T47D (cell line): ENCODE data around the gene ELL.

Source experiments
- DNase-seq, 2 experiments: peaks; one replicate each; pipeline versions ENCODE4 v3.0.0 to v3.0.0-alpha.2; 2011 to 2012; ENCODE audit warnings: low read depth in 1 of 2, low spot score in 1 of 2
- JUND ChIP-seq: IDR thresholded peaks from 2 replicates; pipeline ENCODE4 v1.6.1; 2012; ENCODE audit warnings: low read depth
- in situ Hi-C: cut with HindIII; loops from 2 replicates; pipeline ENCODE4 v1.10.0; 2016; ENCODE audit warnings: low sequenced_read_pairs, low pct_unique_long_range_greater_than_20kb

The ELL gene

DNA sequence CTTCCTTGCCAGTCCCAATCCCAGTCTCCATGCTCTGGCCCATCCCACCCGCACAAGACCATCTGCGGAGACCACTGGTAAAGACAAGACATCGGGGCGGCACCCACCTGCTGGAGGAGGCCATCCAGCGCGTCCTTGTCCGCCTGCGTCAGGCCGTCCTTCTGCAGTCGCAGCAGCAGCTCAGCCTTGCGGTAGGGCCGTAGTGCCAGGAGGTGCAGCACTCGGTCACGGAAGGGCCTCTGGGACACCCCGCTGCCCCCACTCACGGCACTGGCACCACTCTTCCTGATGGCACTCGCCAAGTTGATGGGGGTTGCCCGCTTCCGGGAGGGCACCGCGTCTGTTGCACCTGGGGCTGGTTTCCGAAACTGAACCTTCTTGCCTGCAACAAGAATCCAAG is 60.4 kb downstream of the ELL start:
- in situ Hi-C loops, result no loop called here
- TF ChIP-seq JUND, result no peak
- no peak for DNase-seq

DNA sequence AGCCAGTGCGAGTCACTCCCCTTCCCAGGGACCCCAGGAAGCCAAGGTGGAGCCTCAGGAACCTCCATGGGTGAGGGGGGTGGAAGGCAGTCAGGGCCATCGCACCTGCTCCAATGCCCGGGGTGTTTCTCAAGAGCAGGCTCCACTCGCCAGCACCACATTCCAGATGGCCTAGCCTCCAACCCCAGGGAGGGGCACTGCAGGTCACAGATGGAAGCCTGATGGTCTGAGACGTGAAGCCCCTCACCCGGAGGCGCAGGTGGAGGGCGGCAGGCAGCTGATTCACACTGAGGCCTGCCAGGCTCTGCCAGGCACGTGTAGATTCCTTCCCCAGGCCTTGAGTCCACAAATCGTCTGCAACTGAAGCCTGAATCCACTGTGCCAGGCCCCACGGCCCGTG is 61.0 kb downstream of the ELL start:
- no peak for TF ChIP-seq JUND
- in situ Hi-C loops, result no loop called here

DNA sequence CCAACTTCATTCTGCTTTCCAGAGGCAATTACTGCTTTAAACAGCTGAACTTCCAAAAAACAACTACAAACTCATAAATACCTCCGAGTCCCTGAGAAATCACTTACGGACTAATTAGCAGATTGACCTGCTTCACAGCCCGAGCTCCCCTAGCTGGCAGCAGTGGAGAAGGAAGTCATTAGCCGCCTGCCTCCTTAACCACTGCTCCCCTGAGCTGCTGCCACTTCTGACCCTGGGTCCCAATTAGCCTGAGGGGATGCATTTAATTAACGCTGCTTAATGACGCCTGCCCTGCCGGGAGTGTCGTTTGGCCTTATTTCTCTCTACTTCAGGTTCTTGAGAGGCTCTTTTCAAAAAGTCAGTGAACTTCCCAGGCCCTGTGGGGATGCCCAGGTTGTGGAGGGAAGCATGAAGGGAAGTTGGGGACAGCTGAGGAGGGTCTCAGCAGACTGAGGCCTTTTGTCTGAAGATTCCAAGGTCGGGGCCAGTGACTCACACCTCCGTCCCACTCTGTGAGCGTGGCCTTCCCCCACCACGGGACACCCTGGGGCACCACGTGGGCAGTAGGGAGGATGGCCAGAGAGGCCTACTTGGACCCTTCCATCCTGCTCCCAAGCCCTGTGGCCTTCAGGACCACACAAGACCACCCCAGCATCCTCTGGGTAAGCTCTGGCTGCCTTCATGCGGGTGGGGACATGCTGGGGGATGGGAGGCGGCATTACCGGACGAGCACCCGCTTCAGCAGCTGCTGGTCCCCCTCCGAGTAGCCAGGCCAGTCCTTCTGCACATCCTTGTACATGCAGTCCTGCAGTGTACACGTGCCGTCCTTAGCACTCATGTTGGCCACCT is 64.2 kb downstream of the ELL start:
- in situ Hi-C loops, result no loop called here
- DNase-seq, result no peak
- TF ChIP-seq JUND, result no peak

More for the DNA sequence above, 61.0 kb downstream of the ELL start:
- DNase-seq, result no peak

DNA sequence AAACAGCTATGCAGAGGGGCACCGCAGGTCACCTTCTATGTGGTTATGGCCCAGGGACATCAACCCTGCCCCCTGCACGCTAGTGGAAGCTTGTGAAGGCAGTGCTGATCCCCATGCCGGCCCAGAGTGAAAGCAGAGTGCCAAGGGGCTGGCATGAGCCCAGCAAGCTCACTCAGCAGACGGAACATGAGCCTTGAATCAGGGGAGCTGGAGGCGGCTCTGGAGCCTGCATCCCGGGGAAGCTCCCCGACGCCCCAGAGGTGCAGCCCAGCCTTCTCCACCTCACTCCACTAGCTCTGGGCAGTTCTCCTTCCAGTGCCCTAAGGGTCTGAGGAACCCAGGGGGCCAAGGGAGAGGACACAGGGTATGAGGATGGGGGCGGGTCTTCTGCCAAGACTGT is 64.9 kb downstream of the ELL start:
- in situ Hi-C loops, result no loop called here

DNA sequence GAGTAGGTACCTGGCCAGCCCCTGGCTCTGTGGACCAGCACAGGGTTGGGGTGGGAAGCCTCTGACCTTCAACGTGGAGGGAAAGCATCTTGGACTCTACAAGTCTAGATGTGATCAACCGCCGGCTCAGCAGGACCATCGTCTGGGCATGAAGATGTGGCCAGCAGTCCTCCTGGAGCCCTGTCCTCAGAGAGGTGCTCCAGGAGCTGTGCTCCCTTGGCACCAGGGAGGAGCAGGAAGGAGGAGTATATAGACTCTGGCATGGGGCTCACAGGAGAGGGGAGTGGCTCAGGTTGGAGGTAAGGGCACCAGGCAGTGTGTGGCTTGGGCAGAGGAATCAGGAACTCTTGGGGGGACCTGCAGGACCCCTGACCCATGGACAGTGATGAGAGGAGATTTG is 65.6 kb downstream of the ELL start:
- TF ChIP-seq JUND, result no peak
- DNase-seq, result no peak
- in situ Hi-C loops, result no loop called here

More for the DNA sequence above, 64.9 kb downstream of the ELL start:
- no peak for DNase-seq
- TF ChIP-seq JUND, result no peak

DNA sequence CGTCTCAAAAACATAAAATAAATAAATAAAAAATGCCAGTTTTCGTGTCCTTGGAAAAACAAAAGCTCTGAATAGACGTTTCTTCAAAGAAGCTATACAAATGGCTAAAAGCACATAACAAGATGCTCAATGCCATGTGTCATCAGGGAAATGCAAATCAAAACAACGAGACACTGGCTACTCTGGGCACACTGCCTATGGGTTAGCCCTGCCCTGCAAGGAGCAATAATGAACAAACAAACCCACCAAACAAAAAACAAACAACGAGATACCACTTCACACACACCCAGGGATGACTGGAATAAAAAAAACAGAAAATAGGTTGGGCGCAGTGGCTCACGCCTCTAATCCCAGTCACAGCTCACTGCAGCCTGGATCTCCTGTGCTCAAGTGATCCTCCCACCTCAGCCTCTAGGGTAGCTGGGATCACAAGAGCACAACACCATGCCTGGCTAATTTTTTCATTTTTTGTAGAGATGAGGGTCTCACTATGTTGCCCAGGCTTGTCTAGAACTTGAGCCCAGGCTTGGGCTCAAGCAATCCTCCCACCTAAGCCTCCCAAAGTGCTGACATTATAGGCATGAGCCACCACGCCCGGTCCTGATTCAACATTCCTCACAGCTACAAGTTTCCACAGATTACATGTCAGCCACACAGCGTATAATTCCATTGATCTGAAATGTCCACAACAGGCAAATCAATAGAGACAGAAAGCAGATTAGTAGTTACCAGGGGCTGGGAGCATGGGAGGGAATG is 68.4 kb downstream of the ELL start:
- TF ChIP-seq JUND, result no peak
- DNase-seq, result no peak
- in situ Hi-C loops, result no loop called here

DNA sequence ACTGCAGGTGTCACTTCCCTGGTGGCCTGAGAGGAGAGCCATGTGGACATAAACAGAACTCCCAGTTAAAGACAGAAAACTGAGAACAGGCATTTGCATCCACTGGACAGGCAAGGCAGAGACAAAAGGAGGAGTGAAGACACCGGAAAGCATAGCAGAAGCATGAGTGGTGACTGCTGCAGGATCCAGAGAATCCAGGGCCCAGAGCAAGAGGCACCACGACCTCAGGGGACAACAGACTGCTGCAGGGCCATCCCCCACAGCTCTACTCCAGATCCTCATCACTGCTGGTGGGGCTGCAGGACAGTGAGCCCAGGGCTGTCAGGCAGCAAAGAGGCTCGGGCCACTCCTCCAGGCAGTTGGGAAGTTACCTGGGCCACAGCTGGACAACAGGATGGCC is 69.5 kb downstream of the ELL start:
- TF ChIP-seq JUND, result no peak
- in situ Hi-C loops, result no loop called here

DNA sequence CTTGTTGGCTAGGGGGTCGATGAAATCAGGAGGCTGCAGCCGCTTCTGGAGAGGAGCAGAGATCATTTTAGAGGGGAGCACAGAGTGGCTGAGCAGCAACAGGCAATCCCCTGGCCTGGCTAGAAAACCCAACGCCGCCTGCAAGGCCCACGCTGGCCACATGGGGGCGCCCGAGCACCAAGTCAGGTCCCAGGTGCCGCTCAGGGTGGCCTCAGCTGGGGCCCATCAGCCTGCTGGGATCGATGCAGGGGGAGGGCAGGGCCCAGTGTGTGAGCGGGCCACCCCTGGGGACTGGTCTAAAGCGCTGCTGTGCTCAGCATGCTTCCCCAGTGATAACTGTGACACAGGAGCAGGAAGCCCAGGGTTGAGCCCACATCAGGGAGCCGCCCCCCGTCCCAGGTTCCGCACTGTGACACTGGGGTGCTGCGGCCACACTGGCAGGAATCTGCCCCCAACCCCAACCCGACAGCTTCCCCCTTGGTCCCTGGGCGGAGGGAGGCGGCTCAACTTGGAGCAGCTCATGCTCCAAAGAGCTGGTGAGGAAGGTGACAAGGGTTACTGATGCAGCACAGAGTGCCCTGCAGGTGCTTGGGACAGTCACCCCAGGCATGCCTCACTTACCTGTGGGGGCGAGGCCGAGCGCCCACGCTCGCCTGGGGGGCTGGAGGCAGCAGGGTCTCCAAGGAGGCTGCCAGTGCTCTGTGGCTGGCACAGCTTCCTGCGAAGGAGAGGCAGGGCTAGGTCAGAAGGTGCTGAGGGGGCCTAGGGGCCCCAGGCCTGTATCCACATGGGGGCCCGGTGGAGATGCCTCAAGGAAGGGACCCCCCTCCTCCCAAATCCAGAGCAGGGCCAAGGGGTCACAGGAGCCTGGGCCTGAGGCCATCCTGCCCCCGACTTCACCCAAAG is 70.7 kb downstream of the ELL start:
- in situ Hi-C loops, result no loop called here
- no peak for TF ChIP-seq JUND
- peak; percentile 53 to 73 for DNase-seq

More for the DNA sequence above, 69.5 kb downstream of the ELL start:
- no peak for DNase-seq

DNA sequence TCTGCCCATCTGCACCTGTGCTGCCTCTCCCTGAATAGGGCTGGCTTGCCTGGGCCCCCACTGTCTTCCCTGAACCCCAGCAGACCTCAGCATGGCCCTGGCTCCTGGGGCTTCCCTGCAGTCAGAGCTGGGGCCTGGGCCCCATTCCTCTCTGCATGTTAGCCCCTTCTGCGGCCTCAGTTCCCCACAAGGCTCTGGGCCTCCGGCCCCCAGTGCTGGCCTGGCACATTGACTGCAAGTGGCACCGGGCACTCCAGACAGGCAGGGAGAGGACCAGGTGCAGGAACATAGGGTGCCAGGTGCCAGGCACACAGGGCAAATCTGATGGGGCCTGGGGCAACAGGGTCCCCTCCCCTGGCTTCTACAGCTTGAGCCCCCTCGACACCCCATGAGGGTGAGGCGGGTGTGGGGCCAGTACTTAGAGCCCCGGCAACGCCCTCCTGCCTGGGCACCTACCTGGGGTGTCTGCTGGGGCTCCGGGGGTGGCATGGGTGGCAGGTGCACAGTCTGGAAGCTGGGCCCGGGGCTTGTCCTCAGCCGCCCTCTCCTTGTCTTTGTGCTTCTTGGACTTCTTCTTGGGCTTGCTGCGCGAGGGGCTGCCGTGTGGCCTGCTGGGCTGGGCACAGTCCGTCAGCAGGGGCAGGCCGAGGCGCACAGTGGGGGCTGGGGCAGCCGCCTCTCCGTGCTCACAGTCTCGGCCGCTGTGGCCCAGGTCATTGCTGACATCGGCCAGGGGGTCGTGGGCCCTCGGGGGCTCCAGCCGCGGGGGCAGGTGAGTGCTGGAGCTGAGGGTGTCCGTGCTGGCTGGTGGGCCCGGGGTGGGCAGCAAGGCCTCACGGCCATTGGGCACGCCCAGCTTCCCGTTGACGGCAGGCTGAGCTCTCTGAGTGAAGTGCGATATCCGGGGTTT is 71.6 kb downstream of the ELL start:
- TF ChIP-seq JUND, result no peak
- in situ Hi-C loops, result no loop called here
- DNase-seq, result no peak

DNA sequence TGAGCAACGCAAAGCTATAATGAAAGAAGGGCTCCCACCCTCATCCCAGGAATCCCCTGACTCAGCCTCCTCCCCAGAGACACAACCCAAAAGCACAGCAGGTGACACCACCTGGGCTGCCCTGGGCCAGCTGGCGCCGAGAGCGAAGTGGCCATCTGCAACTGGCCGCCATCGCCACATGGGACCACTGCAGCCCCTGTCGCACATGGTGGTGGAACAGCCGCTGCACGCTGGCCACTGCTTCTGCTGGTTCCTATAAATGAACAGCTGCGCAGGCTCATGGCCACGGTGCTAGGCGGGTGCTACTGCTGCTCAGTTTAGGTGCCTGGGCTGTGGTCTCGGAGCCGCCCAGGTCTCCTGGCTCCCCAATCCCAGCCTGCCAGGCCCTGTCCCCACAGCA is 72.3 kb downstream of the ELL start:
- in situ Hi-C loops, result no loop called here
- DNase-seq, result no peak
- TF ChIP-seq JUND, result no peak

DNA sequence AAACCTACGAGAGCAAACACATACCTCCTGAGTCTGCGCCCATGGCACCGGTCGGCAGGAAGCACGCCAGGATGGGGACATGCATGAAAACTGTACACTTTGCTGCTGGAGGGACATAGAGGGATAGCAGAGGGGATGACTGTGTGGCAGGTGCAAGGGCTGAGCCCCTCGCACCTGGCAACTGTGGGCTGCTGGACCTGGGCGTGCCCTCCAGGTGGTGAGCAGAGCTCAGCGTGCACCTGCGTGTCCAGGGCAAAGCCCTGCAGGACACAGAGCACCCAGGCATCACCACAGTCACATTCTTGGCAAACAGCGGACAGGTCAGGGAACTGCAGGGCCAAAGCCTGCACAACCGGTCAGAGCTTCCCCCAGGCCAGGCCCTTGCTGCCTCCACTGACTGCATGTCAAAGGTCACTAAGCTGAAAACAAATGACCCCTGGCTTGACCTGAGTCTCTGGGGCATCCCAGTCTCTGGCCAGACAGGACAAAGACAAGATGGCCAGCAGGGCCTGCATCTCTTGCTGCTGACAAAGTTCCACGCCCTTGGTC is 75.0 kb downstream of the ELL start:
- no peak for TF ChIP-seq JUND
- in situ Hi-C loops, result no loop called here
- peak; percentile 71 to 93 for DNase-seq
